ENCODE measurements around the gene HAO2. TPM values are rescaled to one million over a fixed set of nuclear protein-coding genes. Genes with fewer than 3 reads are reported as not detected.
"Not testable (repeated sequence)": the region's sequence is repeated elsewhere in the genome, so short reads cannot be mapped to it uniquely, and the experiment has no call there.

Gene HAO2
- total and polyA plus RNA-seq, 2 experiments from 2014 or later, result not detected

DNA sequence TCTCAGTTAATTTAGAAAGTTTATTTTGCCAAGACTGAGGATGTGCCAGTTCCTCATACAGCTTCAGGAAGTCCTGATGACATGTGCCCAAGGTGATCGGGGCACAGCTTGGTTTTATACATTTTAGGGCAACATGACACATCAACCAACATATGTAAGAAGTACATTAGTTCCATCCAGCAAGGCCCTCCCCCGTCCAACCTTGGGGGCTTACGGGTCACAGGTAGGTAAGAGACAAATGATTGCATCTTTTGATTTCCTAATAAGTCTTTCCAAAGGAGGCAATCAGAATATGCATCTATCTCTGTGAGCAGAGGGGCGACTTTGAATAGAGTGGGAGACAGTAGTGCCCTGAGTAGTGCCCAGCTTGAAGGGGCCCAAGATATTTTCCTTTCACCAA, 19.6 kb upstream of the HAO2 start:
- H3F3A ChIP-seq (replicated peaks; ENCODE audit: low read depth), result no peaks in the 10 kb centered on the region
- H3K27me3 ChIP-seq (ENCODE audit: insufficient read depth), result no peaks in the 10 kb centered on the region
- peaks cover 4% of the 10 kb centered on the region for H3K27me3 Mint-ChIP-seq (ENCODE audit: insufficient read depth, low read depth, poor library complexity)
- H4K20me1 ChIP-seq (replicated peaks; ENCODE audit: insufficient read depth), result no peaks in the 10 kb centered on the region
- H3K4me2 ChIP-seq, result no peak overlapping the region
- H3K36me3 ChIP-seq (ENCODE audit: insufficient read depth), result peaks cover 4% of the 10 kb centered on the region
- peaks cover 23% of the 10 kb centered on the region for H3K9me3 Mint-ChIP-seq
- peaks cover 22% of the 10 kb centered on the region for H3K4me1 ChIP-seq (ENCODE audit: insufficient read depth)
- H2AFZ ChIP-seq, result no peak overlapping the region
- H3K4me3 Mint-ChIP-seq, result no peak overlapping the region
- peaks cover 23% of the 10 kb centered on the region for H3K36me3 Mint-ChIP-seq (ENCODE audit: low read depth)
- no peak for ATAC-seq
- peaks cover 6% of the 10 kb centered on the region; the same call in 1 of the 2 replicates for H3K9me2 ChIP-seq (ENCODE audit: insufficient read depth)
- peaks cover 15% of the 10 kb centered on the region for H3K4me1 Mint-ChIP-seq
- no peak overlapping the region for H3K4me3 ChIP-seq
- no peak overlapping the region for H3K27ac ChIP-seq (ENCODE audit: low read depth)
- TF ChIP-seq POLR2AphosphoS5 (IDR thresholded peaks at IDR 0.05; ENCODE audit: low read depth) (no peak), ZNF331 (CRISPR knock-in tag; IDR thresholded peaks at IDR 0.05; ENCODE audit: low read depth) (no peak), NANOG (IDR thresholded peaks at IDR 0.05; ENCODE audit: borderline replicate concordance) (no peak), EZH2phosphoT487 (IDR thresholded peaks at IDR 0.05; ENCODE audit: unreplicated experiment) (no peak), STAT1 (IDR thresholded peaks at IDR 0.05; ENCODE audit: unreplicated experiment) (no peak), JUNB (IDR thresholded peaks at IDR 0.05; ENCODE audit: unreplicated experiment) (no peak), ZNF114 (CRISPR knock-in tag; IDR thresholded peaks at IDR 0.05) (no peak), CREB1 (CRISPR knock-in tag; IDR thresholded peaks at IDR 0.05; ENCODE audit: low read depth) (no peak)
- TF ChIP-seq, protein P1, sequence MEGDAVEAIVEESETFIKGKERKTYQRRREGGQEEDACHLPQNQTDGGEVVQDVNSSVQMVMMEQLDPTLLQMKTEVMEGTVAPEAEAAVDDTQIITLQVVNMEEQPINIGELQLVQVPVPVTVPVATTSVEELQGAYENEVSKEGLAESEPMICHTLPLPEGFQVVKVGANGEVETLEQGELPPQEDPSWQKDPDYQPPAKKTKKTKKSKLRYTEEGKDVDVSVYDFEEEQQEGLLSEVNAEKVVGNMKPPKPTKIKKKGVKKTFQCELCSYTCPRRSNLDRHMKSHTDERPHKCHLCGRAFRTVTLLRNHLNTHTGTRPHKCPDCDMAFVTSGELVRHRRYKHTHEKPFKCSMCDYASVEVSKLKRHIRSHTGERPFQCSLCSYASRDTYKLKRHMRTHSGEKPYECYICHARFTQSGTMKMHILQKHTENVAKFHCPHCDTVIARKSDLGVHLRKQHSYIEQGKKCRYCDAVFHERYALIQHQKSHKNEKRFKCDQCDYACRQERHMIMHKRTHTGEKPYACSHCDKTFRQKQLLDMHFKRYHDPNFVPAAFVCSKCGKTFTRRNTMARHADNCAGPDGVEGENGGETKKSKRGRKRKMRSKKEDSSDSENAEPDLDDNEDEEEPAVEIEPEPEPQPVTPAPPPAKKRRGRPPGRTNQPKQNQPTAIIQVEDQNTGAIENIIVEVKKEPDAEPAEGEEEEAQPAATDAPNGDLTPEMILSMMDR (conservative IDR thresholded peaks at IDR 0.05; ENCODE audit: low read depth in 2 of 2), result no peak
- TF ChIP-seq, protein P2, sequence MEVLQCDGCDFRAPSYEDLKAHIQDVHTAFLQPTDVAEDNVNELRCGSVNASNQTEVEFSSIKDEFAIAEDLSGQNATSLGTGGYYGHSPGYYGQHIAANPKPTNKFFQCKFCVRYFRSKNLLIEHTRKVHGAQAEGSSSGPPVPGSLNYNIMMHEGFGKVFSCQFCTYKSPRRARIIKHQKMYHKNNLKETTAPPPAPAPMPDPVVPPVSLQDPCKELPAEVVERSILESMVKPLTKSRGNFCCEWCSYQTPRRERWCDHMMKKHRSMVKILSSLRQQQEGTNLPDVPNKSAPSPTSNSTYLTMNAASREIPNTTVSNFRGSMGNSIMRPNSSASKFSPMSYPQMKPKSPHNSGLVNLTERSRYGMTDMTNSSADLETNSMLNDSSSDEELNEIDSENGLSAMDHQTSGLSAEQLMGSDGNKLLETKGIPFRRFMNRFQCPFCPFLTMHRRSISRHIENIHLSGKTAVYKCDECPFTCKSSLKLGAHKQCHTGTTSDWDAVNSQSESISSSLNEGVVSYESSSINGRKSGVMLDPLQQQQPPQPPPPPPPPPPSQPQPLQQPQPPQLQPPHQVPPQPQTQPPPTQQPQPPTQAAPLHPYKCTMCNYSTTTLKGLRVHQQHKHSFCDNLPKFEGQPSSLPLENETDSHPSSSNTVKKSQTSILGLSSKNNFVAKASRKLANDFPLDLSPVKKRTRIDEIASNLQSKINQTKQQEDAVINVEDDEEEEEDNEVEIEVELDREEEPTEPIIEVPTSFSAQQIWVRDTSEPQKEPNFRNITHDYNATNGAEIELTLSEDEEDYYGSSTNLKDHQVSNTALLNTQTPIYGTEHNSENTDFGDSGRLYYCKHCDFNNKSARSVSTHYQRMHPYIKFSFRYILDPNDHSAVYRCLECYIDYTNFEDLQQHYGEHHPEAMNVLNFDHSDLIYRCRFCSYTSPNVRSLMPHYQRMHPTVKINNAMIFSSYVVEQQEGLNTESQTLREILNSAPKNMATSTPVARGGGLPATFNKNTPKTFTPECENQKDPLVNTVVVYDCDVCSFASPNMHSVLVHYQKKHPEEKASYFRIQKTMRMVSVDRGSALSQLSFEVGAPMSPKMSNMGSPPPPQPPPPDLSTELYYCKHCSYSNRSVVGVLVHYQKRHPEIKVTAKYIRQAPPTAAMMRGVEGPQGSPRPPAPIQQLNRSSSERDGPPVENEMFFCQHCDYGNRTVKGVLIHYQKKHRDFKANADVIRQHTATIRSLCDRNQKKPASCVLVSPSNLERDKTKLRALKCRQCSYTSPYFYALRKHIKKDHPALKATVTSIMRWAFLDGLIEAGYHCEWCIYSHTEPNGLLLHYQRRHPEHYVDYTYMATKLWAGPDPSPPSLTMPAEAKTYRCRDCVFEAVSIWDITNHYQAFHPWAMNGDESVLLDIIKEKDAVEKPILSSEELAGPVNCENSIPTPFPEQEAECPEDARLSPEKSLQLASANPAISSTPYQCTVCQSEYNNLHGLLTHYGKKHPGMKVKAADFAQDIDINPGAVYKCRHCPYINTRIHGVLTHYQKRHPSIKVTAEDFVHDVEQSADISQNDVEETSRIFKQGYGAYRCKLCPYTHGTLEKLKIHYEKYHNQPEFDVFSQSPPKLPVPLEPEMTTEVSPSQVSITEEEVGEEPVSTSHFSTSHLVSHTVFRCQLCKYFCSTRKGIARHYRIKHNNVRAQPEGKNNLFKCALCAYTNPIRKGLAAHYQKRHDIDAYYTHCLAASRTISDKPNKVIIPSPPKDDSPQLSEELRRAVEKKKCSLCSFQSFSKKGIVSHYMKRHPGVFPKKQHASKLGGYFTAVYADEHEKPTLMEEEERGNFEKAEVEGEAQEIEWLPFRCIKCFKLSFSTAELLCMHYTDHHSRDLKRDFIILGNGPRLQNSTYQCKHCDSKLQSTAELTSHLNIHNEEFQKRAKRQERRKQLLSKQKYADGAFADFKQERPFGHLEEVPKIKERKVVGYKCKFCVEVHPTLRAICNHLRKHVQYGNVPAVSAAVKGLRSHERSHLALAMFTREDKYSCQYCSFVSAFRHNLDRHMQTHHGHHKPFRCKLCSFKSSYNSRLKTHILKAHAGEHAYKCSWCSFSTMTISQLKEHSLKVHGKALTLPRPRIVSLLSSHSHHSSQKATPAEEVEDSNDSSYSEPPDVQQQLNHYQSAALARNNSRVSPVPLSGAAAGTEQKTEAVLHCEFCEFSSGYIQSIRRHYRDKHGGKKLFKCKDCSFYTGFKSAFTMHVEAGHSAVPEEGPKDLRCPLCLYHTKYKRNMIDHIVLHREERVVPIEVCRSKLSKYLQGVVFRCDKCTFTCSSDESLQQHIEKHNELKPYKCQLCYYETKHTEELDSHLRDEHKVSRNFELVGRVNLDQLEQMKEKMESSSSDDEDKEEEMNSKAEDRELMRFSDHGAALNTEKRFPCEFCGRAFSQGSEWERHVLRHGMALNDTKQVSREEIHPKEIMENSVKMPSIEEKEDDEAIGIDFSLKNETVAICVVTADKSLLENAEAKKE (CRISPR knock-in tag; IDR thresholded peaks at IDR 0.05), result no peak
- TF ChIP-seq, protein P3, sequence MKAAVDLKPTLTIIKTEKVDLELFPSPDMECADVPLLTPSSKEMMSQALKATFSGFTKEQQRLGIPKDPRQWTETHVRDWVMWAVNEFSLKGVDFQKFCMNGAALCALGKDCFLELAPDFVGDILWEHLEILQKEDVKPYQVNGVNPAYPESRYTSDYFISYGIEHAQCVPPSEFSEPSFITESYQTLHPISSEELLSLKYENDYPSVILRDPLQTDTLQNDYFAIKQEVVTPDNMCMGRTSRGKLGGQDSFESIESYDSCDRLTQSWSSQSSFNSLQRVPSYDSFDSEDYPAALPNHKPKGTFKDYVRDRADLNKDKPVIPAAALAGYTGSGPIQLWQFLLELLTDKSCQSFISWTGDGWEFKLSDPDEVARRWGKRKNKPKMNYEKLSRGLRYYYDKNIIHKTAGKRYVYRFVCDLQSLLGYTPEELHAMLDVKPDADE (IDR thresholded peaks at IDR 0.05), result no peak
- H3K27ac Mint-ChIP-seq, result no peak overlapping the region
- DNase-seq (ENCODE audit: low spot score), result no peak
- no peaks in the 10 kb centered on the region for H3K79me2 ChIP-seq (replicated peaks; ENCODE audit: insufficient read depth)

DNA sequence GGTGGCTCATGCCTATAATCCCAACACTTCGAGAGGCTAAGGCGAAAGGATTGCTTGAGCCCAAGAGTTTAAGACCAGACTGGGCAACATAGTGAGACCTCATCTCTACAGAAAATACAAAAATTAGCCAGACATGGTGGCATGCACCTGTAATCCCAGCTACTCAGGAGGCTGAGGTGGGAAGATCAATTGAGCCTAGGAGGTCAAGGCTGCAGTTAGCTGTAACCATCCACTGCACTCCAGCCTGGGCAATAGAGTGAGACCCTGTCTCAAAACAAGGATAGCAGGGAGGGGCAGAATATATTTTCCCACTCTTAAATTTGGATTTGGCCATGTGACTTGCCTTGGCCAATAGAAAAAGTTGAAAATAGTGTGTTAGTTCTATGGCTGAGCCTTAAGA, 17.7 kb upstream of the HAO2 start:
- H3K4me3 ChIP-seq, H3K27ac Mint-ChIP-seq: not testable (repeated sequence)
- peaks cover 15% of the 10 kb centered on the region for H3K9me3 Mint-ChIP-seq

More for the DNA sequence above, 17.7 kb upstream of the HAO2 start:
- not testable (repeated sequence) for H3K4me2 ChIP-seq; H3K36me3 ChIP-seq (ENCODE audit: insufficient read depth); H3K79me2 ChIP-seq (replicated peaks; ENCODE audit: insufficient read depth); H3F3A ChIP-seq (replicated peaks; ENCODE audit: low read depth); H2AFZ ChIP-seq; H4K20me1 ChIP-seq (replicated peaks; ENCODE audit: insufficient read depth); H3K27me3 Mint-ChIP-seq (ENCODE audit: insufficient read depth, low read depth, poor library complexity); ATAC-seq; H3K9me2 ChIP-seq (ENCODE audit: insufficient read depth); H3K4me3 Mint-ChIP-seq; H3K27me3 ChIP-seq (ENCODE audit: insufficient read depth); DNase-seq (ENCODE audit: low spot score); H3K27ac ChIP-seq (ENCODE audit: low read depth)
- peaks cover 22% of the 10 kb centered on the region for H3K4me1 ChIP-seq (ENCODE audit: insufficient read depth)
- Mint-ChIP-seq H3K36me3 (ENCODE audit: low read depth) (peaks cover 19% of the 10 kb centered on the region), H3K4me1 (peaks cover 19% of the 10 kb centered on the region)
